Peyer's patch (tissue), 4 donors: ENCODE results near the gene ARPIN. TPM values are rescaled to one million over a fixed set of nuclear protein-coding genes. Genes with fewer than 3 reads are reported as not detected.

ENCODE experiments used
- DNase-seq, 3 donors: peaks; one replicate each; pipeline ENCODE4 v3.0.0-alpha.2; 2017 to 2019
- H3K27ac ChIP-seq, 4 donors: fragments of 200-600 bp; sonication (generic); one replicate each; pipeline ENCODE4 v1.5.1; 2016 to 2019
- H3K27me3 ChIP-seq, 2 donors: fragments of 200-600 bp; sonication (generic); one replicate each; pipeline ENCODE4 v1.5.1; 2019
- H3K36me3 ChIP-seq, 3 donors: fragments of 200-600 bp; sonication (generic); one replicate each; pipeline ENCODE4 v1.5.1; 2016 to 2019
- H3K4me1 ChIP-seq, 4 donors: fragments of 200-600 bp; sonication (generic); one replicate each; pipeline ENCODE4 v1.5.1; 2016 to 2019
- H3K4me3 ChIP-seq, 4 donors: fragments of 200-600 bp; sonication (generic); 1 replicate in 3 of 4; 2 replicates in 1 of 4; pipeline ENCODE4 v1.5.1; 2016 to 2019; ENCODE audit warnings: mild to moderate bottlenecking in 1 of 4
- H3K9me3 ChIP-seq, 4 donors: fragments of 200-600 bp; sonication (generic); one replicate each; pipeline ENCODE4 v1.5.1; 2016 to 2019; ENCODE audit warnings: mild to moderate bottlenecking in 1 of 4
- CTCF ChIP-seq, 6 experiments: fragments of 450-650 bp in 4 of 6; fragments of 200-600 bp in 2 of 6; sonication (generic) in 1 of 6; IDR thresholded peaks; one replicate each; pipeline ENCODE4 v1.5.1; 2017 to 2019; ENCODE audit warnings: antibody characterized with exemption in 6 of 6, mild to moderate bottlenecking in 3 of 6, moderate library complexity in 1 of 6
- POLR2A ChIP-seq, 2 donors: fragments of 450-650 bp; IDR thresholded peaks; one replicate each; pipeline ENCODE4 v1.5.1; 2017; ENCODE audit warnings: antibody characterized with exemption in 2 of 2, mild to moderate bottlenecking in 2 of 2, moderate library complexity in 2 of 2
- total RNA-seq, 4 donors: library from RNA; depleted of rRNA; stranded (reverse); fragments of >200 nt; gene quantifications; one replicate each; pipeline ENCODE4 v1.1.0, GENCODE V29; 2016

The ARPIN gene
- total RNA-seq, 4 donors from 2014 or later = 20.6 to 60.4 (median 50.7) TPM

DNA sequence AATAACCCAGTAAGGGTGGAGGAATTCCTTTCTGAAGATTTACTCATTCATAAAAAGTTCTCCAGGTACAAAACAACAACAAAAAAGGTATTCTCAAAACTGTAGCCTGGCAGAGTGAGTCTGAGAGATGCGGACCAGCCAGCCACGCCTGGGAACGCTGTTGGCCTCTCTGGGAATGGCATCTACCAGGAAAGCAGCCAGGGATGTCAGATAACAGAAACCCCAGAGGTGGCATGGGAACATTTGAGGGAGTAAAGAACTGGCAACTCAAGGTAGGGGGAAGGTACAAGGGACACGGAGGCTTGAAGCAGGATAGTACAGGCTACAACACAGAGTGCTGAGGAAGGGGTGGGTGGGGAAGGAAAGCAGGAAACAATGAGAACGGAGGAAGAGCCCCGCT lies 11.9 kb downstream of the ARPIN start:
- TF ChIP-seq POLR2A (IDR thresholded peaks at IDR 0.05) = no peak
- no peak for TF ChIP-seq CTCF (IDR thresholded peaks at IDR 0.05)
- Histone ChIP-seq H3K4me1 (peaks cover 0 to 16% (median 0%) of the 10 kb centered on the region in 4 donors), H3K27ac (no peak overlapping the region), H3K9me3 (no peaks in the 10 kb centered on the region), H3K36me3 (peaks cover 0 to 41% (median 0%) of the 10 kb centered on the region in 3 donors), H3K4me3 (no peak overlapping the region), H3K27me3 (no peaks in the 10 kb centered on the region)
- DNase-seq = no peak

DNA sequence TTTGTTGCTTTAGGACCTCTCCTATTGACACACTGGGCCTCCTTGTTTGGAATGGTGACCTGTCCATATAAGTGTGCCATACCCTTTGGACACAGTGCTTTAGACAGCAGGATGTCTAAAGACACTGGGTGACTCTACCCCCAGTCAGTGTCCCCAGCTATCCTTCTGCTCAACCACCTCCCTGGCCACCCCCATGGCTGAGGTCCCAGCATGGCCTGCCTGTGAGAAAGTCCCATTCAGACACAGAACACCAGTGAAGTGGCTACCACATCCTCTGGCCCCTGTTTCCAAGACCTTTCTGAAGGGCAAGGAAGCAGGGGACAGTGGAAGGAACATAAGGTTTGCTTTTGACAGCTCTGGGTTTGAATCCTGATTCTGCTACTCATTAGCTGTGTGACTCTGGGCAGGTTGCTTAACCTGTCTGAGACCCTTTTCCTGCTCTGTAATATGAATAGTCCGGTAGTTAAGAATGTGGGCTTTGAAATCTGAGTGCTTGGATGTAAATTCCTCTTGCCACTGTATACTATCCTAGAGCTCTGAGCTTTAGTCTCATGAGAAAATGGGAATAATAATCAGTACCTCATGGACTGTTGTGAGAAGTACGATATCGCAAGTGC lies 12.7 kb downstream of the ARPIN start:
- Histone ChIP-seq H3K9me3 (no peaks in the 10 kb centered on the region), H3K36me3 (peaks cover 0 to 41% (median 0%) of the 10 kb centered on the region in 3 donors), H3K4me1 (peaks cover 0 to 16% (median 0%) of the 10 kb centered on the region in 4 donors), H3K27me3 (no peaks in the 10 kb centered on the region), H3K27ac (peak overlapping the region in 1 of 4 donors; percentile 55), H3K4me3 (no peak overlapping the region)
- TF ChIP-seq POLR2A (IDR thresholded peaks at IDR 0.05) (no peak), CTCF (IDR thresholded peaks at IDR 0.05) (no peak)
- no peak for DNase-seq

GRCh38 chr15:89899295-89899945 lies 13.3 kb downstream of the ARPIN start:
- peak overlapping the region in 1 of 4 donors; percentile 55 for H3K27ac ChIP-seq
- H3K9me3 ChIP-seq = no peaks in the 10 kb centered on the region
- DNase-seq = peak in 1 of 3 donors; percentile 48
- no peak overlapping the region for H3K4me3 ChIP-seq
- H3K36me3 ChIP-seq = peaks cover 0 to 36% (median 0%) of the 10 kb centered on the region in 3 donors
- no peak for TF ChIP-seq POLR2A (IDR thresholded peaks at IDR 0.05)
- no peak for TF ChIP-seq CTCF (IDR thresholded peaks at IDR 0.05)
- peaks cover 0 to 16% (median 0%) of the 10 kb centered on the region in 4 donors for H3K4me1 ChIP-seq
- no peaks in the 10 kb centered on the region for H3K27me3 ChIP-seq

DNA sequence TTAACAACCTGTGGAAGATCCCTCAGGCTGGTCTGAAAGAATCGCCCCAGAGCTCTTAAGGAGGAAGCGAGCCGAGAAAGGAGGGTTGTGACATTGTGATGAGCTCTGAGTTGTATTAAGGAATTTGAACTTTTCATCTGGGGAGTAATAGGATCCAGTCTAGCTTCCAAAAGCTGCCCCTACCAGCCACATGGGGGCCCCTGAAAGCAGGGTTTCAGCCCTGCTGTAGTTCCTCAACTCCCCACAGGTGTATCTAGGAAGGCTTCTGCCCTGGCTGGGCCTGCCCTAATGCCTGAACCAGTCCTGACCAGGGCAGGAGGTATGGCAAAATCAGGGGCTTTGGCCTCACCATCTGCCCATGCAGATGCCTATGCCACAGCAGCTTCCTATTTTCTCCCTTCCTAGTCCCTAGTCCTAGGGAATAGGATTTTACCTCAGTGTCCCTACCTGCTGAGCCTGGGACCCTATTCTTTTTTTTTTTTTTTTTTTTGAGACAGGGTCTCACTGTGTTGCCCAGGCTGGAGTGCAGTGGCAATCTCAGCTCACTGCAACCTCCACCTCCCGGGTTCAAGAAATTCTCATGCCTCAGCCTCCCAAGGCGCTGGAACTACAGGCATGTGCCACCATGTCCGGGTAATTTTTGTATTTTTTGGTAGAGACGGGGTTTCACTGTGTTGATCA lies 14.0 kb downstream of the ARPIN start:
- TF ChIP-seq POLR2A (IDR thresholded peaks at IDR 0.05) (no peak), CTCF (IDR thresholded peaks at IDR 0.05) (peak; percentile 8 to 78 (median 60))
- Histone ChIP-seq H3K27me3 (no peaks in the 10 kb centered on the region), H3K4me1 (peaks cover 0 to 16% (median 0%) of the 10 kb centered on the region in 4 donors), H3K27ac (peak overlapping the region in 1 of 4 donors; percentile 55), H3K4me3 (no peak overlapping the region), H3K9me3 (no peaks in the 10 kb centered on the region), H3K36me3 (peaks cover 0 to 29% (median 0%) of the 10 kb centered on the region in 3 donors)
- DNase-seq = peak; percentile 38 to 71 (median 57)

DNA sequence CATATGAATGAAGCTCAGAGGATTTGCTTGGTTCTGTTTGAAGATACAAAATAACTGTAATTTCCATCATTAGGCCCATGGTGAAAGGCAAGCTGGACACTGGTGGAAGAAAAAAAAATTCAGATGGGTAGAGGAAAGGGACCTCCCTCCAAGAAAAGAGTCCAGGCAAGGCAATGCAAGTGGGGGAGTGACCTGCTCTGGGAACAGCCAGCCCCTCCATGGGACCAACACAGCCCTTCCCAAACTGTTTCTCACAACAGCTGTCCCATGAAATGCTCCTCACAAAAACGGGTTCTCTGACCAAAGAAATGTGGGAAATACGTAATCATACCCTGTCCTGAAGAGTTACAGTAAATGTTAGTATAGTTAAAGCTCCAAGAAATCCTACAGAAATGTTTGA lies 14.6 kb downstream of the ARPIN start:
- H3K36me3 ChIP-seq = peaks cover 0 to 23% (median 0%) of the 10 kb centered on the region in 3 donors

More for the DNA sequence above, 14.6 kb downstream of the ARPIN start:
- H3K4me1 ChIP-seq = peaks cover 0 to 18% (median 0%) of the 10 kb centered on the region in 4 donors
- no peak overlapping the region for H3K4me3 ChIP-seq
- TF ChIP-seq POLR2A (IDR thresholded peaks at IDR 0.05) (no peak), CTCF (IDR thresholded peaks at IDR 0.05) (no peak)
- no peaks in the 10 kb centered on the region for H3K27me3 ChIP-seq
- peak overlapping the region in 1 of 4 donors; percentile 8 for H3K27ac ChIP-seq
- DNase-seq = no peak
- no peaks in the 10 kb centered on the region for H3K9me3 ChIP-seq
